Brain microvascular endothelial cell (primary cell): Measurements from ENCODE around the gene PLEKHG2.

Experiments
- DNase-seq: peaks from one replicate; pipeline ENCODE4 v3.0.0-alpha.2; 2020
- H3K27ac ChIP-seq: fragments of 250-450 bp; sonication (Bioruptor Pico); 2 replicates; pipeline ENCODE4 v1.5.1; 2020; ENCODE audit warnings: mild to moderate bottlenecking, moderate library complexity
- H3K27me3 ChIP-seq: fragments of 250-450 bp; sonication (Bioruptor Pico); replicated peaks from 2 replicates; pipeline ENCODE4 v1.5.1; 2020; ENCODE audit warnings: mild to moderate bottlenecking
- H3K36me3 ChIP-seq: fragments of 250-450 bp; sonication (Bioruptor Pico); replicated peaks from 2 replicates; pipeline ENCODE4 v1.5.1; 2020; ENCODE audit warnings: mild to moderate bottlenecking
- H3K4me3 ChIP-seq: 2 replicates; pipeline ENCODE4 v1.5.1; 2011; ENCODE audit warnings: low read depth, mild to moderate bottlenecking, control low read depth, low read length, moderate library complexity
- in situ Hi-C: cut with HindIII; loops from 2 replicates; pipeline ENCODE4 v1.10.0; 2017; ENCODE audit warnings: low sequenced_read_pairs, low pct_ligation_motif_present
- TF ChIP-seq, protein P1 (sequence below): IDR thresholded peaks from 2 replicates; pipeline ENCODE4 v1.5.1; 2011; ENCODE audit warnings: low read depth, mild to moderate bottlenecking, moderate library complexity, low read length, control low read depth, inconsistent platforms; ENCODE audit errors: missing control alignments

Gene PLEKHG2

DNA sequence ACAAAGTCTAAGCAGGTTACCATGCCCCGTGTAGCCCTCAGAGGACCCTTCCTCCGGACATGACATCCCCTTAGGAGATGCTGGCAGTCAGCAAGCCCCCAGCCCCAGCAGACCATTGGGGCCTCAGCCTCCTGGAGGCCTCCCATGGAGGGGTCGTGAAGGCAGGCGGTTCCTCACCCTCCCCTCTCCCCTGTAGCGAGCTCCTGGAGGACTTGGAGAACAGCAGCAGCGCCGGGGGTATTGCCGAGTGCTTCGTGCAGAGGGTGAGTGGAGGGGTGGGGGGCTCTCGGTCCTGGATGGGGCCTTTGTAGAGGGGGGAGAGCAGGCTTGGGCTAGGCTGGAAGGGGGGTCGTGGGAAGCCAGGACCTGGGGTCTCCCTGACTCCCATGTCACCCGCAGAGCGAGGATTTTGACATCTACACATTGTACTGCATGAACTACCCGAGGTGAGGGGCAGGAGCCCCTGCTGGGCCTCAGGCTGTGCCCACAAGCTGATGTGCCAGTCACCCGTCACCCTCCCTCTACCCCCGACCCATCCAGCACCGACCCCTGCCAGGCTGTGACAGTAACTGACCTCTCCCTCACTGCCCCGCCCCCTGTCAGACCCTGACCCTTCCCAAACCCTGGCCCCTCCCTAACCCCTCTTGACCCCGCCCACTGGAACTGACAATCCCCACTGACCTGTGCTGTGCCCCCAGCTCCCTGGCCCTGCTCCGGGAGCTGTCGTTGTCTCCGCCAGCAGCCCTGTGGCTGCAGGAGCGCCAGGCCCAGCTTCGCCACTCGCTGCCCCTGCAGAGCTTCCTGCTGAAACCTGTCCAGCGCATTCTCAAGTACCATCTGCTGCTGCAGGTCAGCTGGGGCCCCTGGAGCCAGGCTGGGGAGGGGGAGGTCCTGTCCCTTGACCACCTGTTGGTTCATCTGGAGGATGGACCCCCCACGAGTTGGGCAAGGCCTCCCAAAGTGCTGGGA, 4.0 kb downstream of the PLEKHG2 start:
- TF ChIP-seq, protein P1, sequence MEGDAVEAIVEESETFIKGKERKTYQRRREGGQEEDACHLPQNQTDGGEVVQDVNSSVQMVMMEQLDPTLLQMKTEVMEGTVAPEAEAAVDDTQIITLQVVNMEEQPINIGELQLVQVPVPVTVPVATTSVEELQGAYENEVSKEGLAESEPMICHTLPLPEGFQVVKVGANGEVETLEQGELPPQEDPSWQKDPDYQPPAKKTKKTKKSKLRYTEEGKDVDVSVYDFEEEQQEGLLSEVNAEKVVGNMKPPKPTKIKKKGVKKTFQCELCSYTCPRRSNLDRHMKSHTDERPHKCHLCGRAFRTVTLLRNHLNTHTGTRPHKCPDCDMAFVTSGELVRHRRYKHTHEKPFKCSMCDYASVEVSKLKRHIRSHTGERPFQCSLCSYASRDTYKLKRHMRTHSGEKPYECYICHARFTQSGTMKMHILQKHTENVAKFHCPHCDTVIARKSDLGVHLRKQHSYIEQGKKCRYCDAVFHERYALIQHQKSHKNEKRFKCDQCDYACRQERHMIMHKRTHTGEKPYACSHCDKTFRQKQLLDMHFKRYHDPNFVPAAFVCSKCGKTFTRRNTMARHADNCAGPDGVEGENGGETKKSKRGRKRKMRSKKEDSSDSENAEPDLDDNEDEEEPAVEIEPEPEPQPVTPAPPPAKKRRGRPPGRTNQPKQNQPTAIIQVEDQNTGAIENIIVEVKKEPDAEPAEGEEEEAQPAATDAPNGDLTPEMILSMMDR = no peak
- no peak for DNase-seq
- in situ Hi-C loops = no loop called here
- Histone ChIP-seq H3K27me3 (no peaks in the 10 kb centered on the region), H3K27ac (no peak overlapping the region), H3K4me3 (no peak overlapping the region), H3K36me3 (peaks cover 51% of the 10 kb centered on the region)

DNA sequence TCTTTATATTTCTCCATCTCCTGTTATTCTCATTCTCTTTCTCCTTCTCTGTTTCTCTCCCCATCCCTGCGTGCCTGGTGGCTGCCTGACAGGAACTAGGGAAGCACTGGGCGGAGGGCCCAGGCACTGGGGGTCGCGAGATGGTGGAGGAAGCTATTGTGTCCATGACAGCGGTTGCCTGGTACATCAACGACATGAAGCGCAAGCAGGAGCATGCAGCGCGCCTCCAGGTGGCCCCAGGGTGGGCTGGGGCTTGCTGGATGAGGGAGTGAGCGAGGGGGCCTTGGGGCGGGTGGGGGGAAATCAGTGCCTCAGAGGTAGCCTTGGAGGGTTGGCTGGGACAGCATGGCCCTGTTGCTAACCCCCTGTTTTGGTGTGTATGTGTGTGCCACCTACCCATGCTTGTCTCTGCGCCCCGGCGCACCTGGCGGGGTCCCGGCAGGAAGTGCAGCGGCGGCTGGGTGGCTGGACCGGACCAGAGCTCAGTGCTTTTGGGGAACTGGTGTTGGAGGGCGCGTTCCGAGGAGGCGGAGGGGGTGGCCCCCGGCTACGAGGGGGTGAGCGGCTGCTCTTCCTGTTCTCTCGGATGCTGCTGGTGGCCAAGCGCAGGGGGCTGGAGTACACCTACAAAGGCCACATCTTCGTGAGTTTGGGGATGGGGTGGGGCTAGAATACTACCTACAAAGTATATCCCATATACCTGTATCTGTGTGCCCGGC, 5.2 kb downstream of the PLEKHG2 start:
- DNase-seq = no peak
- Histone ChIP-seq H3K4me3 (no peak overlapping the region), H3K36me3 (peaks cover 61% of the 10 kb centered on the region), H3K27ac (no peak overlapping the region), H3K27me3 (no peaks in the 10 kb centered on the region)
- TF ChIP-seq, protein P1 = no peak
- in situ Hi-C loops = no loop called here

DNA sequence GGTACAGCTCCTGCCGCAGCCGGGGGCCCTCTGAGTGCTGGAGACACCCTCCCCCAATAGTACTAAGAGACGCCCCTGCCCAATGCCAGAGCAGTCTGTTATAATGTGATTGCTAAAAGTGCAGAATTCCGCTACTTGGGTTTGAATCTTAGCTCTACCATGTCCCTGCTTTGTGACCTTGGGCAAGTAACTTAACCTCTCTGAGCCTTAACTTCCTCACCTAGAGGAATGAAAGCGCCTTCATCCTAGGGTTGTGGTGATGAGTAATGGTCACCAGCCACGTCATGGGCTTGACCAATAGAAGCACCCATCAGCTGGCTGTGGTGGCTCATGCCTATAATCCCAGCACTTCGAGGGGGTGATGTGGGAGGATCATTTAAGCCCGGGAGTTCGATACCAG, 6.5 kb downstream of the PLEKHG2 start:
- Histone ChIP-seq H3K27ac (no peak overlapping the region), H3K36me3 (peaks cover 75% of the 10 kb centered on the region), H3K4me3 (no peak overlapping the region), H3K27me3 (no peaks in the 10 kb centered on the region)
- TF ChIP-seq, protein P1 = no peak
- in situ Hi-C loops = no loop called here
- no peak for DNase-seq

DNA sequence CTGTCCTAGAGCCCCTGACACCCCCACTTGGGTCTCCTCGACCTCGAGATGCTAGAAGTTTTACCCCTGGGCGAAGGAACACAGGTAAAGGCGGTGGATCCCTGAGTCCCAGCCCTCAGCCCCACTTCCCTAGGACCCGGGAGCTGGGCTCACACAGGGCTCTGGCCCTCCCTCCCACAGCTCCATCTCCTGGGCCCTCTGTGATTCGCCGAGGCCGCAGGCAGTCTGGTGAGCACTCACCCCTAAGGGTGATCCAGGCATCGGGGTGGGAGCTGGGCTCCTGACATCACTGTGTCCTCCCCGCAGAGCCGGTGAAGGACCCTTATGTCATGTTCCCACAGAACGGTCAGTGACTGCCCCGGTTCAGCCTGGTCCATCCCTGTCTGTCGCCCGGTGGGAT, 8.3 kb downstream of the PLEKHG2 start:
- no peak for DNase-seq
- in situ Hi-C loops = no loop called here
- no peak overlapping the region for H3K4me3 ChIP-seq
- TF ChIP-seq, protein P1 = no peak
- H3K27me3 ChIP-seq = no peaks in the 10 kb centered on the region
- H3K27ac ChIP-seq = no peak overlapping the region
- peaks cover 87% of the 10 kb centered on the region for H3K36me3 ChIP-seq

DNA sequence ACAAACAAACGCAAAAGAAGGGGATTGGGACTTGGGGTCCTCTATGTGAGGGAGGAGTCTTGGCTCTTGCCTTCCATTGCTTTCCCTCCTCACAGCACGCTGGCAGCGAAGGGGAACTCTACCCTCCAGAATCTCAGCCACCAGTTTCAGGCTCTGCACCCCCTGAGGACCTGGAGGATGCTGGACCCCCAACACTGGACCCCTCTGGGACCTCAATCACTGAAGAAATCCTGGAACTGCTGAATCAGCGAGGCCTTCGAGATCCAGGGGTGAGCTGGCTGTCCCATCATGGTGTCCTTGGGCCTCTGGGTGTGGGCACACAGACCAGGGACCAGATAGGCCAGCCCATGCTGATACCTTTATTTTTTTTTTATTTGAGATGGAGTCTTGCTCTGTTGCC, 9.6 kb downstream of the PLEKHG2 start:
- TF ChIP-seq, protein P1 = no peak
- Histone ChIP-seq H3K4me3 (no peak overlapping the region), H3K27ac (no peak overlapping the region), H3K36me3 (peaks cover 80% of the 10 kb centered on the region), H3K27me3 (no peaks in the 10 kb centered on the region)
- DNase-seq = no peak
- in situ Hi-C loops = no loop called here
